ENCODE measurements around the gene GOLGA8A. TPM values are rescaled to one million over a fixed set of nuclear protein-coding genes. Genes with fewer than 3 reads are reported as not detected.

The GOLGA8A gene
- total and polyA plus RNA-seq, 4 donors, result 7.8 to 87.2 (median 47.6) TPM

- H3K9ac ChIP-seq (ENCODE audit: insufficient read depth in 1 of 2, low read length in 2 of 2), result no peak overlapping the region
- ATAC-seq (ENCODE audit: insufficient read depth, low FRiP score) (no peak), DNase-seq (no peak)
- H3K4me3 ChIP-seq, result no peak overlapping the region
- WGBS, 2 donors, result 49 to 67% methylated on average over 1 of the region's 1 CpG
- TF ChIP-seq, protein P1, sequence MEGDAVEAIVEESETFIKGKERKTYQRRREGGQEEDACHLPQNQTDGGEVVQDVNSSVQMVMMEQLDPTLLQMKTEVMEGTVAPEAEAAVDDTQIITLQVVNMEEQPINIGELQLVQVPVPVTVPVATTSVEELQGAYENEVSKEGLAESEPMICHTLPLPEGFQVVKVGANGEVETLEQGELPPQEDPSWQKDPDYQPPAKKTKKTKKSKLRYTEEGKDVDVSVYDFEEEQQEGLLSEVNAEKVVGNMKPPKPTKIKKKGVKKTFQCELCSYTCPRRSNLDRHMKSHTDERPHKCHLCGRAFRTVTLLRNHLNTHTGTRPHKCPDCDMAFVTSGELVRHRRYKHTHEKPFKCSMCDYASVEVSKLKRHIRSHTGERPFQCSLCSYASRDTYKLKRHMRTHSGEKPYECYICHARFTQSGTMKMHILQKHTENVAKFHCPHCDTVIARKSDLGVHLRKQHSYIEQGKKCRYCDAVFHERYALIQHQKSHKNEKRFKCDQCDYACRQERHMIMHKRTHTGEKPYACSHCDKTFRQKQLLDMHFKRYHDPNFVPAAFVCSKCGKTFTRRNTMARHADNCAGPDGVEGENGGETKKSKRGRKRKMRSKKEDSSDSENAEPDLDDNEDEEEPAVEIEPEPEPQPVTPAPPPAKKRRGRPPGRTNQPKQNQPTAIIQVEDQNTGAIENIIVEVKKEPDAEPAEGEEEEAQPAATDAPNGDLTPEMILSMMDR (IDR thresholded peaks at IDR 0.05; ENCODE audit: control extremely low read depth, extremely low read depth), result no peak
- no peaks in the 10 kb centered on the region for H3K4me1 ChIP-seq (ENCODE audit: control insufficient read depth in 5 of 5, insufficient read depth in 5 of 5, low read length in 5 of 5)
- no peaks in the 10 kb centered on the region for H3K9me3 ChIP-seq (ENCODE audit: control insufficient read depth in 4 of 4, insufficient read depth in 3 of 4, low read length in 3 of 4)
- no peaks in the 10 kb centered on the region for H3K36me3 ChIP-seq (ENCODE audit: control insufficient read depth in 4 of 4, insufficient read depth in 4 of 4, low read length in 4 of 4)
- H3K27me3 ChIP-seq (ENCODE audit: control insufficient read depth in 3 of 3, insufficient read depth in 3 of 3, low read length in 2 of 3), result no peaks in the 10 kb centered on the region
- H3K27ac ChIP-seq (ENCODE audit: low read depth in 1 of 2, low read length in 1 of 2), result no peak overlapping the region
Observed at GRCh38 chr15:34473840-34474239, 36.2 kb upstream of the GOLGA8A start.

DNA sequence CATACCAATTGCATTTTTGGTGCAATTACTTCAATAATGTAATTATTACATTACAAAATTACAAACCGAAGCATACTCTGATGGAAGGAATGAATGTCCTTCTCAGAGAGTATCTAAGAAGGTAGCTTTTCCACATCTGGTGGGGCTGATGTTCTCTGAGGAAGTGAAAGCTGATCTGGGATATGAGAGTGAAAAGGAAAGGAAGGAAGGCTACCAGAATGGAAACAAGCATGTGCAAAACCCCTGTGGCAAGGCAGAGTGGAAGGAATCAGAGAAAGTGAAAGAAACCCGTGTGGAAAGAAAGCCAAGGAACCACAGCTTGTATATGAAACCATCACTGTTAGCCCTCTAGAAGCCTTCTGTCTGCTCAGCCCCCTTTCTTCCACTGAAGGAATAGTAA, 35.3 kb upstream of the GOLGA8A start:
- TF ChIP-seq, protein P1 (IDR thresholded peaks at IDR 0.05; ENCODE audit: control extremely low read depth, extremely low read depth), result no peak
- WGBS, 2 donors, result 71 to 77% methylated on average over 2 of the region's 2 CpGs

GRCh38 chr15:34470892-34471291, 33.3 kb upstream of the GOLGA8A start:
- H3K9ac ChIP-seq (ENCODE audit: insufficient read depth in 1 of 2, low read length in 2 of 2), result no peak overlapping the region
- no peaks in the 10 kb centered on the region for H3K36me3 ChIP-seq (ENCODE audit: control insufficient read depth in 4 of 4, insufficient read depth in 4 of 4, low read length in 4 of 4)
- H3K9me3 ChIP-seq (ENCODE audit: control insufficient read depth in 4 of 4, insufficient read depth in 3 of 4, low read length in 3 of 4), result no peaks in the 10 kb centered on the region
- H3K4me1 ChIP-seq (ENCODE audit: control insufficient read depth in 5 of 5, insufficient read depth in 5 of 5, low read length in 5 of 5), result no peaks in the 10 kb centered on the region
- H3K27ac ChIP-seq (ENCODE audit: low read depth in 1 of 2, low read length in 1 of 2), result no peak overlapping the region
- H3K27me3 ChIP-seq (ENCODE audit: control insufficient read depth in 3 of 3, insufficient read depth in 3 of 3, low read length in 2 of 3), result no peaks in the 10 kb centered on the region
- WGBS, 2 donors, result 50 to 68% methylated on average over 1 of the region's 1 CpG
- DNase-seq, result no peak
- H3K4me3 ChIP-seq, result no peak overlapping the region
- TF ChIP-seq, protein P1 (IDR thresholded peaks at IDR 0.05; ENCODE audit: control extremely low read depth, extremely low read depth), result no peak
- no peak for ATAC-seq (ENCODE audit: insufficient read depth, low FRiP score)

More for the DNA sequence above, 35.3 kb upstream of the GOLGA8A start:
- H3K4me1 ChIP-seq (ENCODE audit: control insufficient read depth in 5 of 5, insufficient read depth in 5 of 5, low read length in 5 of 5), result no peaks in the 10 kb centered on the region
- H3K9me3 ChIP-seq (ENCODE audit: control insufficient read depth in 4 of 4, insufficient read depth in 3 of 4, low read length in 3 of 4), result no peaks in the 10 kb centered on the region
- no peaks in the 10 kb centered on the region for H3K36me3 ChIP-seq (ENCODE audit: control insufficient read depth in 4 of 4, insufficient read depth in 4 of 4, low read length in 4 of 4)
- ATAC-seq (ENCODE audit: insufficient read depth, low FRiP score) (no peak), DNase-seq (no peak)
- H3K27ac ChIP-seq (ENCODE audit: low read depth in 1 of 2, low read length in 1 of 2), result no peak overlapping the region
- no peaks in the 10 kb centered on the region for H3K27me3 ChIP-seq (ENCODE audit: control insufficient read depth in 3 of 3, insufficient read depth in 3 of 3, low read length in 2 of 3)
- H3K4me3 ChIP-seq, result no peak overlapping the region
- H3K9ac ChIP-seq (ENCODE audit: insufficient read depth in 1 of 2, low read length in 2 of 2), result no peak overlapping the region

DNA sequence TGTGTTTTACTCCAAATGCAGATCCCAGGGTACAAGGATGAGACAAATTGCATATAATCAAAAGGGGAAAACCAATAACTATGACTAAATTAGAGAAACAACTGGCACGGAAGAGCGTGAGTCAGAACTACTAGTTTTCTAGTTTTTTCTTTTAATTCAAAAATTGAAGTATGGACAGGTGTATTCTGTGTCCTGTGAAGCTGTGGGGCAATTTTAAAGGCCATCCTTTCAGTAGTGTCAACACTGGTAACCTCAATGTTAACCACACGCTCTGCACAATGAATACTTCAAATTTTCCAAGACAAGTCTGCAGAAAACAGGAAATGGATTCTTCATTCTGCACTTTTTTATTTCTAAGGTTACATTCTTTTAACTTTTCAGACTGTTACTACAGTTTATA, 32.5 kb upstream of the GOLGA8A start:
- Histone ChIP-seq H3K36me3 (ENCODE audit: control insufficient read depth in 4 of 4, insufficient read depth in 4 of 4, low read length in 4 of 4) (no peaks in the 10 kb centered on the region), H3K27me3 (ENCODE audit: control insufficient read depth in 3 of 3, insufficient read depth in 3 of 3, low read length in 2 of 3) (no peaks in the 10 kb centered on the region), H3K4me1 (ENCODE audit: control insufficient read depth in 5 of 5, insufficient read depth in 5 of 5, low read length in 5 of 5) (no peaks in the 10 kb centered on the region), H3K4me3 (no peak overlapping the region), H3K9ac (ENCODE audit: insufficient read depth in 1 of 2, low read length in 2 of 2) (no peak overlapping the region), H3K27ac (ENCODE audit: low read depth in 1 of 2, low read length in 1 of 2) (no peak overlapping the region), H3K9me3 (ENCODE audit: control insufficient read depth in 4 of 4, insufficient read depth in 3 of 4, low read length in 3 of 4) (no peaks in the 10 kb centered on the region)
- no peak for DNase-seq
- TF ChIP-seq, protein P1 (IDR thresholded peaks at IDR 0.05; ENCODE audit: control extremely low read depth, extremely low read depth), result no peak
- ATAC-seq (ENCODE audit: insufficient read depth, low FRiP score), result no peak
- 76 to 86% methylated on average over 3 of the region's 3 CpGs for WGBS, 2 donors

Measured in lung (tissue), 12 donors.